Measurements from ENCODE around the gene IL17RB.

GRCh38 chr3:53913401-53913800, 67.0 kb downstream of the IL17RB start:
- TF ChIP-seq, protein P1, sequence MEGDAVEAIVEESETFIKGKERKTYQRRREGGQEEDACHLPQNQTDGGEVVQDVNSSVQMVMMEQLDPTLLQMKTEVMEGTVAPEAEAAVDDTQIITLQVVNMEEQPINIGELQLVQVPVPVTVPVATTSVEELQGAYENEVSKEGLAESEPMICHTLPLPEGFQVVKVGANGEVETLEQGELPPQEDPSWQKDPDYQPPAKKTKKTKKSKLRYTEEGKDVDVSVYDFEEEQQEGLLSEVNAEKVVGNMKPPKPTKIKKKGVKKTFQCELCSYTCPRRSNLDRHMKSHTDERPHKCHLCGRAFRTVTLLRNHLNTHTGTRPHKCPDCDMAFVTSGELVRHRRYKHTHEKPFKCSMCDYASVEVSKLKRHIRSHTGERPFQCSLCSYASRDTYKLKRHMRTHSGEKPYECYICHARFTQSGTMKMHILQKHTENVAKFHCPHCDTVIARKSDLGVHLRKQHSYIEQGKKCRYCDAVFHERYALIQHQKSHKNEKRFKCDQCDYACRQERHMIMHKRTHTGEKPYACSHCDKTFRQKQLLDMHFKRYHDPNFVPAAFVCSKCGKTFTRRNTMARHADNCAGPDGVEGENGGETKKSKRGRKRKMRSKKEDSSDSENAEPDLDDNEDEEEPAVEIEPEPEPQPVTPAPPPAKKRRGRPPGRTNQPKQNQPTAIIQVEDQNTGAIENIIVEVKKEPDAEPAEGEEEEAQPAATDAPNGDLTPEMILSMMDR (IDR thresholded peaks at IDR 0.05) = no peak
- TF ChIP-seq POLR2A (IDR thresholded peaks at IDR 0.05) (no peak), POLR2AphosphoS5 (IDR thresholded peaks at IDR 0.05) (no peak)

All from breast epithelium (tissue), 3 donors.